Prostate gland (tissue), 2 donors: ENCODE data around the gene UCN.

ENCODE experiments used
- CTCF ChIP-seq, 4 experiments: fragments of 200-600 bp in 2 of 4; fragments of 450-650 bp in 2 of 4; sonication (generic) in 2 of 4; IDR thresholded peaks; 1 replicate in 3 of 4; 2 replicates in 1 of 4; pipeline ENCODE4 v1.5.1; 2016 to 2019; ENCODE audit warnings: antibody characterized with exemption in 4 of 4, mild to moderate bottlenecking in 2 of 4, moderate library complexity in 2 of 4
- POLR2A ChIP-seq: fragments of 450-650 bp; IDR thresholded peaks from one replicate; pipeline ENCODE4 v1.6.1; 2016; ENCODE audit warnings: antibody characterized with exemption, mild to moderate bottlenecking

GRCh38 chr2:27258051-27258450, 50.2 kb downstream of the UCN start:
- TF ChIP-seq CTCF (IDR thresholded peaks at IDR 0.05) = no peak
- no peak for TF ChIP-seq POLR2A
